NOMO-1 (cell line): ENCODE measurements around the gene ECSIT.

Experiments used
- DNase-seq, 2 experiments: peaks; one replicate each; lab custom pipeline; 2025; ENCODE audit not compliant: unreplicated experiment in 2 of 2; lab: John Stamatoyannopoulos, UW

The ECSIT gene

GRCh38 chr19:11505504-11506100, 23.3 kb downstream of the ECSIT start, which contains the start of gene ZNF653:
ZNF653 (minus strand) TSS chr19:11505839; CDS start chr19:11505786, 53 bp downstream.
- peak; percentile 84 to 87 for DNase-seq

- peak; percentile 91 to 93 for DNase-seq
These were observed 23.9 kb downstream of the ECSIT start for GRCh38 chr19:11505032-11505503.

- no peak for DNase-seq
These were observed 24.4 kb downstream of the ECSIT start for GRCh38 chr19:11504502-11505031.

GRCh38 chr19:11499890-11500420, 29.0 kb downstream of the ECSIT start:
- DNase-seq = no peak

GRCh38 chr19:11499220-11499726, 29.7 kb downstream of the ECSIT start:
- DNase-seq = no peak

- peak; percentile 32 to 52 for DNase-seq
These were observed 32.4 kb downstream of the ECSIT start for GRCh38 chr19:11496391-11497163.

GRCh38 chr19:11495885-11496284, 33.0 kb downstream of the ECSIT start:
- no peak for DNase-seq

GRCh38 chr19:11495481-11495880, 33.5 kb downstream of the ECSIT start:
- DNase-seq = no peak

- no peak for DNase-seq
These were observed 34.2 kb downstream of the ECSIT start for GRCh38 chr19:11494634-11495285.

- DNase-seq = no peak
These were observed 39.6 kb downstream of the ECSIT start for GRCh38 chr19:11489378-11489777.

- DNase-seq = no peak
These were observed 42.1 kb downstream of the ECSIT start for GRCh38 chr19:11486661-11487503.

GRCh38 chr19:11485245-11485837, 43.6 kb downstream of the ECSIT start:
- no peak for DNase-seq

- DNase-seq = no peak
These were observed 45.4 kb downstream of the ECSIT start for GRCh38 chr19:11483366-11484111.

GRCh38 chr19:11482384-11483050, 46.4 kb downstream of the ECSIT start:
- DNase-seq = peak; percentile 86 to 96

- DNase-seq = peak; percentile 93 to 94
These were observed 47.2 kb downstream of the ECSIT start for GRCh38 chr19:11481534-11482383.

- no peak for DNase-seq
These were observed 48.0 kb downstream of the ECSIT start, which contains the start of gene ELAVL3 for GRCh38 chr19:11480715-11481533. ELAVL3 (minus strand) TSS chr19:11481046; CDS start chr19:11480608, 438 bp downstream.
